Measurements from ENCODE around the gene HNRNPH2. TPM values are rescaled to one million over a fixed set of nuclear protein-coding genes. Genes with fewer than 3 reads are reported as not detected.

Gene HNRNPH2
- total RNA-seq, 1 donor from 2014 or later: 70.5 TPM

- H3K27ac Mint-ChIP-seq: peak overlapping the region; percentile 98
- ChIA-PET CTCF (no interaction called here), POLR2A (interaction anchor here (0.7 to 1.9 kb wide), 3 partner anchors 9 to 60 kb away, joined by 3 to 7 read pairs (median 5); no protein-coding TSS in a partner anchor)
- H3K27me3 Mint-ChIP-seq: no peaks in the 10 kb centered on the region
- DNase-seq (no peak), ATAC-seq (ENCODE audit: low read depth) (no peak)
- H3K36me3 Mint-ChIP-seq (ENCODE audit: low read depth): peaks cover 26% of the 10 kb centered on the region
- intact Hi-C loops (cut with micrococcal nuclease): loop anchor here (1.0 to 10.0 kb wide), 4 partner anchors 22 to 332 kb away; partner anchors contain the start of genes CENPI, HNRNPH2, TIMM8A and TRMT2B
- H3K9me3 Mint-ChIP-seq: no peaks in the 10 kb centered on the region
- peak overlapping the region; percentile 97 for H3K4me3 Mint-ChIP-seq
- TF ChIP-seq CTCF (IDR thresholded peaks at IDR 0.05): no peak
- H3K4me1 Mint-ChIP-seq: peaks cover 51% of the 10 kb centered on the region
Measured at GRCh38 chrX:101386542-101386885, 21.5 kb upstream of the HNRNPH2 start.

DNA sequence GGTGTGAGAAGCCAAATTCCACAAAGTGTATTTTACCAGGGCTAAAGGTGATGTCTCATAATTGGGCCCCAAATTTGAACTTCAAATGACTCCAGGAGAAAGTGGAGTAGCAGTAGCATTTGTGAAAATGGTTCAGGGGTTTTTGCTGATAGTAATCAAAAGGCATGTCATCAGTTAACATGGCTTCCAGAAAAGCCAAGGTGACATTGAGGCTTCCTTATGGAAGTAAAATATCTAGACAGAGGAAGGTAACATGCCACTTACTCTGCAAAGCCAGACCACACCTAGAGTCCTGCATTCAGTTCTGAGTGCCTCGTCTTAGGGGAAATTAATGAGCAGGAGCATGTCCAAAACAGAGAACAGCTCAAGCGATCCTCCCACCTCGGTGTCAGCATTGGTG lies 19.4 kb upstream of the HNRNPH2 start:
- POLR2A ChIA-PET: no interaction called here
- H3K27me3 Mint-ChIP-seq: no peaks in the 10 kb centered on the region
- no peak for TF ChIP-seq CTCF (IDR thresholded peaks at IDR 0.05)
- DNase-seq (no peak), ATAC-seq (ENCODE audit: low read depth) (no peak)
- intact Hi-C loops (cut with micrococcal nuclease): loop anchor here (10.0 kb wide), 2 partner anchors 294 to 334 kb away; partner anchors contain the start of genes CENPI and TRMT2B
- no peak overlapping the region for H3K27ac Mint-ChIP-seq
- H3K36me3 Mint-ChIP-seq (ENCODE audit: low read depth): peaks cover 36% of the 10 kb centered on the region
- no peaks in the 10 kb centered on the region for H3K9me3 Mint-ChIP-seq
- no peak overlapping the region for H3K4me3 Mint-ChIP-seq
- H3K4me1 Mint-ChIP-seq: peaks cover 55% of the 10 kb centered on the region
- CTCF ChIA-PET: no interaction called here

DNA sequence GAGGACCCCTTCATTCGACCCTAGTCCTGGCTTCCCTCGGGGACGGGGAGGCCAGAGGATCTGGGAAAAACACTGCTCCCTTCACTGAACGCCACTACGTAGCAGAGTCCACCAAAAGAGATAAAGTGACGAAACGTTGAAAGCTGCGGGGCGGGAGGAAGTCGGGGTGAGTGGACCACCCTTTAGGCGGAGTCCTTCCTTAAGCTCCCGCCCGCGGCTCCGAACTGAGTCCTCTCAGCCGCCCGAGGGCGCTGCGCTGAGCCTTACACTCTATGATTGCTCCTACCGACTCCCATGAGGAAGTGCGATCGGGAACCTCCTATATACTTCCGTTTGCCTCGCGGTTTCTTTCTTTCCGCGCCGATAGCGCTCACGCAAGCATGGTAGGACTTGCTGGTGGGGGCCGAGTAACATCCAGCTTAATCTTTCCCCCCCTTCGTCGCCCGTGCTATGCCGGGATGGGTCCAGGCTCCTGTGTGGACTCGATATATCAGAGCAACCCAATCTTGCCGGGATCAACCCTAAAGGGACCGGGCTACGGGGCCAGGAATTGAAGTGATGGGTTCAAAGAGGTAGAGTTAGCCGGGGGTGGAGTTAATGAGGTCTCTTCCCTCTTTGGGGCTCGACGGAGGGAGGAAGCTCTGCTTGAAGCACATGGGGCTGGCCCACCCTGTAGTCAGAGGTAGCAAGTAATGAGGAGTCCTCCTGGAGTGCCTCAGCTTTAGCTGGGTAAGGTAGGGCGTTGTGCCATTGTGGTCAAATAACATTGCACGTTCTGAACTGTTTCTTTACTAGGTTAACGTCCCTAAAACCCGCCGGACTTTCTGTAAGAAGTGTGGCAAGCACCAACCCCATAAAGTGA lies 17.1 kb upstream of the HNRNPH2 start, which contains the start of gene RPL36A:
TSS of gene RPL36A (plus strand) at position 348 of the 862 bp plus-strand sequence. CDS start at position 381, 33 bp downstream.
- H3K4me3 Mint-ChIP-seq: peak within 1 kb of the TSS; percentile 95
- H3K27me3 Mint-ChIP-seq: no peaks in the 10 kb centered on the region
- H3K4me1 Mint-ChIP-seq: peaks cover 47% of the 10 kb centered on the region
- ChIA-PET CTCF (interaction anchor here (0.6 to 1.9 kb wide), 9 partner anchors 12 to 776 kb away, joined by 3 to 10 read pairs (median 3); partner anchors contain the start of genes GLA, HNRNPH2 and TIMM8A), POLR2A (interaction anchor here (0.6 to 2.8 kb wide), 13 partner anchors 10 to 541 kb away, joined by 4 to 27 read pairs (median 8); partner anchors contain the start of genes GLA, HNRNPH2, TIMM8A and ZMAT1)
- ATAC-seq (ENCODE audit: low read depth): peak; percentile 76
- H3K36me3 Mint-ChIP-seq (ENCODE audit: low read depth): peaks cover 42% of the 10 kb centered on the region
- TF ChIP-seq CTCF (IDR thresholded peaks at IDR 0.05): no peak
- DNase-seq: peak; percentile 61
- H3K27ac Mint-ChIP-seq: peak within 1 kb of the TSS; percentile 94
- H3K9me3 Mint-ChIP-seq: no peaks in the 10 kb centered on the region
- intact Hi-C loops (cut with micrococcal nuclease): loop anchor here (1.0 kb wide), 2 partner anchors 17 to 43 kb away; partner anchors contain the start of genes HNRNPH2 and TIMM8A

- Mint-ChIP-seq H3K27ac (peak overlapping the region; percentile 94), H3K9me3 (no peaks in the 10 kb centered on the region), H3K4me1 (peaks cover 38% of the 10 kb centered on the region), H3K4me3 (peak overlapping the region; percentile 95), H3K36me3 (ENCODE audit: low read depth) (peaks cover 46% of the 10 kb centered on the region), H3K27me3 (no peaks in the 10 kb centered on the region)
- TF ChIP-seq CTCF (IDR thresholded peaks at IDR 0.05): no peak
- POLR2A ChIA-PET: interaction anchor here (0.7 to 2.8 kb wide), 6 partner anchors 9 to 43 kb away, joined by 3 to 27 read pairs (median 16); partner anchors contain the start of gene TIMM8A
- intact Hi-C loops (cut with micrococcal nuclease): no loop called here
- DNase-seq: no peak
- CTCF ChIA-PET: no interaction called here
- ATAC-seq (ENCODE audit: low read depth): no peak
Measured at GRCh38 chrX:101391831-101392230, 16.2 kb upstream of the HNRNPH2 start.

All from activated B cell treated with CpG ODN at 0.5 μM for 24 hours (primary cell).